ENCODE measurements around the gene MX1.

The MX1 gene

GRCh38 chr21:41425954-41426675 is at the start of gene MX1:
Gene MX1, plus strand, starts transcription at chr21:41426239. Its CDS starts 5,832 bp downstream, at chr21:41432071.
- peak; percentile 26 to 94 (median 60) for DNase-seq
- intact Hi-C loops (cut with DNase I), result no loop called here

DNA sequence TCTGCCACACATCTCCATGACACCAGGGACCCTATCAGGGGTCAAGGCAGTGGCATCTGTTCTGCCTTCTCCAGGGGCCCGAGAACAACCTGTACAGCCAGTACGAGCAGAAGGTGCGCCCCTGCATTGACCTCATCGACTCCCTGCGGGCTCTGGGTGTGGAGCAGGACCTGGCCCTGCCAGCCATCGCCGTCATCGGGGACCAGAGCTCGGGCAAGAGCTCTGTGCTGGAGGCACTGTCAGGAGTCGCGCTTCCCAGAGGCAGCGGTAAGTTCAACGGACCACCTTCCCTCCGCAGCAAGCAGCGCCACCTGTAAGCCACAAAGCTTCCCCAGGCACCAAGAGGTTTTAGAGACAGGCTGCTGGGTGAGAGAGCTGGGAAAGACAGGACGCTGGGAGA is 48.3 kb upstream of the MX1 start:
- DNase-seq, result no peak
- intact Hi-C loops (cut with DNase I), result no loop called here

- intact Hi-C loops (cut with DNase I), result no loop called here
- DNase-seq, result no peak
Observed at GRCh38 chr21:41378849-41379248, 47.2 kb upstream of the MX1 start.

- intact Hi-C loops (cut with DNase I), result no loop called here
- no peak for DNase-seq
Observed at GRCh38 chr21:41379901-41380300, 46.1 kb upstream of the MX1 start.

- intact Hi-C loops (cut with DNase I), result no loop called here
- no peak for DNase-seq
Observed at GRCh38 chr21:41381731-41382130, 44.3 kb upstream of the MX1 start.

- intact Hi-C loops (cut with DNase I), result no loop called here
- DNase-seq, result no peak
Observed at GRCh38 chr21:41387042-41387819, 38.8 kb upstream of the MX1 start.

DNA sequence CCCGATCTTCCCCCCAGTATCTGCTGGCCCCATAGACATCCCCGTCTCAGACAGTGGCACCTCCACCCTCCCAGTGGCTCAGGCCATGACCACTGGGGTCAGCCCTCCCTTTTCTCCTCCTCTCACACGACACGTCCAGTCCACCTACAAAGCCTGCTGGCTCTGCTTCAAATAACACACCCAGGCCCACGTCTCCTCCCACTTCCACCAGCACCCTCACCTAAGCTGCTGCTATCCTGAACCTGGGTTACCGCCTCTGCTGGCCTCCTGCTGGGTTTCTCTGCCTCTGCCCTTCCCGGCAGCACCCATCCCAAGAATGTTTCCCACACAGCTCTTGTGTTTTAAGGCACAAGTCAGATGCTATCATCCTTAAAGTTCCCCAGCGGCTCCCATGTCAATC is 38.2 kb upstream of the MX1 start:
- intact Hi-C loops (cut with DNase I), result no loop called here

GRCh38 chr21:41388259-41388658 is 37.8 kb upstream of the MX1 start:
- no peak for DNase-seq
- intact Hi-C loops (cut with DNase I), result no loop called here

More for the DNA sequence above, 38.2 kb upstream of the MX1 start:
- DNase-seq, result no peak

GRCh38 chr21:41390043-41390639 is 35.9 kb upstream of the MX1 start:
- no peak for DNase-seq
- intact Hi-C loops (cut with DNase I), result no loop called here

DNA sequence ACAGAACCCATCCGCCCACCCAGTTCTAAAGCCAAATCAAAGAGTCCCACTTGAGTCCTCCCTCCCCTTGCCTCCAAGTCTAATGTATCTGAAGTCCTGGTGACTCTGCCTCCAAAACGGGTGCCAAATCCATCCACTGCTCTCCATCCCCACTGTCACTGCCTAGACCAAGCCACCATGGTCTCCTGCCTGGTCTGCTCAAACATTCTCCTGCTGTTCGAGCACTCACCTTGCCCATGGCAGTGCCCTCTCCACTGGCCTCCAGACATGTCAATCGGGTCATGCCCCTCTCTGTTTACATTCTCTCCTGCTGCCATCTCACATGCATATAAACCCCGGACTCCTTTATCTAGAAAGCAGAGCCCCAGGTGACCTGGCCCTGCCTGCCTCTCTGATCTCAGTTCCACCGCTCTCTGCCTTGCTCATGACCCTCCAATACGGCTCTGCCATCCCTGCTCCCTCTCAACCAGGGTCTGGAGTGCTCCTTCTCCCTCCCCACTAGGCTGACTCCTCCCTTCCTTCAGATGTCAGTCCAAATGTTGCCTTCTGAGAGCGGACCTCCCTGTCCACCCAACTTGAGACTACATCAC is 32.1 kb upstream of the MX1 start:
- intact Hi-C loops (cut with DNase I), result no loop called here
- peak in 1 of 10 donors; percentile 26 for DNase-seq

DNA sequence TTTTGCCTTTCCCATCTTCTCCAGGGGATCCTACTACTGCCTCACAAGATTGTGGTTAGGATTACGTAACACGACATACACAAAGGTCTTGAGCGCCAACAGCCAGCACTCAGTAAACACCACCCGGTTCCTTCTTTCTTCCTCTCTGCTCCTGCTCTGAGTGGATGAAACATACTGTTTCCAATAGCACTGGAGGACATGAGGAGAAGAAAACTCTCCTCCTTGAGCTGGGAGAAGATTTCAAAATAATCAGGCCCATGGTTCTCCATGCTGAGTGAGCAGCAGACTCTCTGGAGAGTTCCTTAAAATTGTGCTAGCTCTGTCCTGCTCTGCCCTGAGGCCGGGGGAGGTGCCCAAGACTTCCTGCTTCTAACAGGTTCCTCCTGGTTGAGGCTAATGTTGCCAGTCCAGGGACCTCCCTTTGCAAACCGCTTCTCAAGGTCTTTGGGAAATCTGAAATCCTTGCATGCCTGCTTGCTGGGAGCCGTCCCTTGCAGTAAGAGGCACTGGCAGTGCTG is 29.4 kb upstream of the MX1 start:
- intact Hi-C loops (cut with DNase I), result no loop called here
- peak in 1 of 10 donors; percentile 77 for DNase-seq

DNA sequence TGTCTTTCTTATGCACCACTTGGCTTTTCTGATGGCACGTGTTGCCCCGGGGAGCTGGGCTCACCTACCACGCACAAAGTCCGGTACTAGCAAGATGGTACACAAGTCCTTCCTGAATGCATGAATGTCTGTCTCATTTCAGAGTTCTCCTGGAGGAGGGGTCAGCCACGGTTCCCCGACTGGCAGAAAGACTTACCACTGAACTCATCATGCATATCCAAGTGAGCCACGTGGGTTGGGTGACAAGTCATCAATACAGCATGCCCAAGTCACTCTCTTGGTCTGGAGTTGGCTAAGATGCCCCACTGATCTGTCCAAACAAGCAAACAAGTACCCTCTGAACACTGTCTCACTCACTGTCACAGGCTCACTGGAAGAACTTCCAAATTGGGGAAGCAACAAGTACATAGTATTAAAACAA is 28.6 kb upstream of the MX1 start:
- intact Hi-C loops (cut with DNase I), result no loop called here
- peak in 1 of 10 donors; percentile 55 for DNase-seq

- intact Hi-C loops (cut with DNase I), result no loop called here
- DNase-seq, result no peak
Observed at GRCh38 chr21:41398251-41398650, 27.8 kb upstream of the MX1 start.

- peak in 1 of 10 donors; percentile 19 for DNase-seq
Observed at GRCh38 chr21:41398831-41399230, 27.2 kb upstream of the MX1 start.

DNA sequence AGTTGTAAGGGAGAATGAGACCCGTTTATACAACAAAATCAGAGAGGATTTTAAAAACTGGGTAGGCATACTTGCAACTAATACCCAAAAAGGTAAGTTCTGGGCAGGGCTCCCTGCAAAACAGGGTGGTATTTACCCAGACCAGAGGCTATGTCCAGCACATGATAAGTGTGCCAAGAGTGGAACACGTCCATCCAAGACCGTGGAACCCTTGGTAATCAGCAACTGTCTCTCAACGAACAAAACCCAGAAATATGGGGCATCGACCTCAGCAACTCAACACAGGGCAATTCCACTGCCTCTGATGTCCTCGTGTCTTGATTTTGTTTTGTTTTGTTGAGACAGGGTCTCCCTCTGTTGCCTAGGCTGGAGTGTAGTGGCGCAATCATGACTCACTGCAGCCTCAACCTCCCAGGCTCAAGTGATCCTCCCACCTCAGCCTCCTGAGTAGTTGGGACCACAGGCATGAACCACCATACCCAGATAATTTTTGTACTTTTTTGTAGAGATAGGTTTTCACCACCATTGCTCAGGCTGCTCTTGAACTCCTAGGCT is 26.7 kb upstream of the MX1 start:
- intact Hi-C loops (cut with DNase I), result no loop called here
- DNase-seq, result no peak

More at GRCh38 chr21:41398831-41399230, 27.2 kb upstream of the MX1 start:
- intact Hi-C loops (cut with DNase I), result no loop called here

DNA sequence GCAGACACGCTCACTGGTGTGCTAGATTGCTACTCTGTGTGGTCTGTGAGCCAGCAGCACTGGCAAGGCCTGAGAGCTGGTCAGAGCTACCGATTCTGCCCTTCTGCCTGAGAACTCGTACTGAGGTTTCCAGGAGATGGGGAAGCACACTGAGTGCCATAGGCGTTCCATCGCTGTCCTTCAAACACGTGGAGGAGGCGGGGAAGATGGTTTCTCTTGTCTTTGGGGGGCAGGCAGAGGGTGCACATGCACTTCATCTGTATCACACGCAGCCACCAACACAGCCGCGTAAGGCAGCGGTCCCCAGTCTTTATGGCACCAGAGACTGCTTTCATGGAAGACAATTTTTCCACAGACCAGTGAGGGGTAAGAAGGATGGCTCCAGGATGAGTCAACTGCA is 23.8 kb upstream of the MX1 start:
- peak in 1 of 10 donors; percentile 60 for DNase-seq
- intact Hi-C loops (cut with DNase I), result no loop called here

GRCh38 chr21:41402796-41403195 is 23.2 kb upstream of the MX1 start:
- intact Hi-C loops (cut with DNase I), result no loop called here
- peak in 1 of 10 donors; percentile 53 for DNase-seq

- intact Hi-C loops (cut with DNase I), result no loop called here
- DNase-seq, result peak in 1 of 10 donors; percentile 47
Observed at GRCh38 chr21:41403331-41403730, 22.7 kb upstream of the MX1 start.

- intact Hi-C loops (cut with DNase I), result no loop called here
- DNase-seq, result peak in 1 of 10 donors; percentile 55
Observed at GRCh38 chr21:41403966-41404365, 22.1 kb upstream of the MX1 start.

DNA sequence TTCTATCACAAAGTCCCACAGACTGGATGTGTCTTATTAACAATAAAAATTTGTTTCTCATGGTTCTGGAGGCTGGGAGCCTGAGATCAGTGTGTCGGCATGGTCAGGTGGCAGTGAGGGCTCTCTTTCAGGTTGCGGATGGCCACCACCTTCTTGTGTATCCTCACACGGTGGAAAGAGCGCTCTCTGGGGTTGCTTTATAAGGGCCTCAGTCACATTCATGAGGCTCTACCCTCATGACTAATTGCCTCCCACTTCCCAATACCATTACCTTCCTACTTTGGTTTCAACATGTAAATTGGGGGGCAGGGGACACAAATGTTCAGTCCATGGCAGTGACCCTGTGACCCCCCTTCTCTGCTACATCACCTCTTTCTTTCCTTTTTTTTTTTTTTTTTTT is 20.7 kb upstream of the MX1 start:
- intact Hi-C loops (cut with DNase I), result no loop called here
- peak in 1 of 10 donors; percentile 66 for DNase-seq
